Measurements from ENCODE around the gene DNAH17. TPM values are rescaled to one million over a fixed set of nuclear protein-coding genes. Genes with fewer than 3 reads are reported as not detected.

DNAH17 gene
- total RNA-seq, 1 donor from 2014 or later: 0.59 TPM

GRCh38 chr17:78448356-78448993 is 128.7 kb downstream of the DNAH17 start:
- no peak for DNase-seq

GRCh38 chr17:78446833-78447232 is 130.4 kb downstream of the DNAH17 start:
- no peak for DNase-seq

GRCh38 chr17:78444392-78444791 is 132.8 kb downstream of the DNAH17 start:
- no peak for DNase-seq

GRCh38 chr17:78442648-78443218 is 134.5 kb downstream of the DNAH17 start:
- no peak for DNase-seq

GRCh38 chr17:78441271-78441971 is 135.8 kb downstream of the DNAH17 start:
- DNase-seq: no peak

GRCh38 chr17:78438694-78439325 is 138.4 kb downstream of the DNAH17 start:
- DNase-seq: no peak

- no peak for DNase-seq
Observed at GRCh38 chr17:78438271-78438691, 138.9 kb downstream of the DNAH17 start.

GRCh38 chr17:78437508-78438169 is 139.6 kb downstream of the DNAH17 start:
- no peak for DNase-seq

- no peak for DNase-seq
Observed at GRCh38 chr17:78435330-78436005, 141.7 kb downstream of the DNAH17 start.

GRCh38 chr17:78434455-78435329 is 142.5 kb downstream of the DNAH17 start:
- DNase-seq: no peak

- no peak for DNase-seq
Observed at GRCh38 chr17:78433780-78434335, 143.3 kb downstream of the DNAH17 start.

- no peak for DNase-seq
Observed at GRCh38 chr17:78433013-78433727, 144.0 kb downstream of the DNAH17 start.

GRCh38 chr17:78432226-78433012 is 144.8 kb downstream of the DNAH17 start:
- DNase-seq: no peak

- DNase-seq: no peak
Observed at GRCh38 chr17:78431692-78431958, 145.6 kb downstream of the DNAH17 start.

GRCh38 chr17:78430892-78431691 is 146.1 kb downstream of the DNAH17 start:
- DNase-seq: no peak

GRCh38 chr17:78429618-78429995 is 147.6 kb downstream of the DNAH17 start:
- DNase-seq: no peak

- DNase-seq: no peak
Observed at GRCh38 chr17:78428836-78429617, 148.2 kb downstream of the DNAH17 start.

All from skin of body (tissue), 2 donors.